Lower lobe of right lung (tissue), 2 donors: Measurements from ENCODE around the gene HSD11B2. TPM values are rescaled to one million over a fixed set of nuclear protein-coding genes. Genes with fewer than 3 reads are reported as not detected.

ENCODE experiments used
- ATAC-seq, 2 donors: fragments of 200-7000 bp; cut with Tn5 transposase; one replicate each; pipeline ENCODE4 v1.9.1; 2020 to 2022; ENCODE audit warnings: mild to moderate bottlenecking in 2 of 2, moderate library complexity in 2 of 2
- DNase-seq: peaks from one replicate; pipeline ENCODE4 v3.0.0-alpha.2; 2020
- H3K27ac ChIP-seq: fragments of 200-600 bp; one replicate; pipeline ENCODE4 v1.8.0; 2022
- H3K27me3 ChIP-seq: fragments of 200-600 bp; one replicate; pipeline ENCODE4 v1.8.0; 2022; ENCODE audit warnings: low read depth
- H3K36me3 ChIP-seq: fragments of 200-600 bp; one replicate; pipeline ENCODE4 v1.8.0; 2022; ENCODE audit warnings: mild to moderate bottlenecking
- H3K4me1 ChIP-seq: fragments of 200-600 bp; one replicate; pipeline ENCODE4 v1.8.0; 2022
- H3K4me3 ChIP-seq: fragments of 200-600 bp; one replicate; pipeline ENCODE4 v1.8.0; 2022; ENCODE audit warnings: mild to moderate bottlenecking
- H3K9me3 ChIP-seq: fragments of 200-600 bp; one replicate; pipeline ENCODE4 v1.8.0; 2022
- CTCF ChIP-seq: fragments of 200-600 bp; IDR thresholded peaks from one replicate; pipeline ENCODE4 v1.8.0; 2022; ENCODE audit warnings: antibody characterized with exemption, mild to moderate bottlenecking
- intact Hi-C: fragments of 100-400 bp; cut with DNase I; formaldehyde crosslinking; loops from one replicate; pipeline ENCODE4 v1.11.0; 2022
- total RNA-seq: library from RNA; stranded (reverse); fragmentation: NEBNext Ultra II Directional; extraction: Animal tissue kit (Norgen Biotek cat#: 25700); gene quantifications from one replicate; pipeline ENCODE4 v1.2.1, GENCODE V29; 2021
- donor health status: DM: no; HTN: yes; CAD: no; lungs with severe emphysema.

Gene HSD11B2
- total RNA-seq, 1 donor from 2014 or later, result 2.9 TPM

GRCh38 chr16:67394155-67395104 is 36.5 kb upstream of the HSD11B2 start:
- H3K9me3 ChIP-seq, result no peaks in the 10 kb centered on the region
- intact Hi-C loops, result no loop called here
- H3K4me3 ChIP-seq, result peak overlapping the region; percentile 58
- peaks cover 82% of the 10 kb centered on the region for H3K4me1 ChIP-seq
- peak; percentile 61 for DNase-seq
- no peaks in the 10 kb centered on the region for H3K36me3 ChIP-seq
- H3K27me3 ChIP-seq, result peaks cover 7% of the 10 kb centered on the region
- ATAC-seq, result no peak
- H3K27ac ChIP-seq, result peak overlapping the region; percentile 76
- TF ChIP-seq CTCF, result no peak

GRCh38 chr16:67395105-67395457 is 35.8 kb upstream of the HSD11B2 start:
- Histone ChIP-seq H3K9me3 (no peaks in the 10 kb centered on the region), H3K4me1 (peaks cover 81% of the 10 kb centered on the region), H3K36me3 (no peaks in the 10 kb centered on the region), H3K4me3 (peak overlapping the region; percentile 58), H3K27me3 (peaks cover 7% of the 10 kb centered on the region), H3K27ac (peak overlapping the region; percentile 76)
- intact Hi-C loops, result no loop called here
- ATAC-seq, result no peak
- no peak for DNase-seq
- no peak for TF ChIP-seq CTCF

GRCh38 chr16:67395458-67396158 is 35.3 kb upstream of the HSD11B2 start:
- DNase-seq (no peak), ATAC-seq (no peak)
- intact Hi-C loops, result no loop called here
- Histone ChIP-seq H3K36me3 (no peaks in the 10 kb centered on the region), H3K4me1 (peaks cover 77% of the 10 kb centered on the region), H3K27ac (peak overlapping the region; percentile 76), H3K4me3 (no peak overlapping the region), H3K27me3 (peaks cover 7% of the 10 kb centered on the region), H3K9me3 (no peaks in the 10 kb centered on the region)
- TF ChIP-seq CTCF, result no peak

- H3K27me3 ChIP-seq, result peaks cover 7% of the 10 kb centered on the region
- H3K4me3 ChIP-seq, result no peak overlapping the region
- ATAC-seq, result peak; percentile 49 to 64
- peak; percentile 84 for DNase-seq
- H3K4me1 ChIP-seq, result peaks cover 69% of the 10 kb centered on the region
- no peak for TF ChIP-seq CTCF
- H3K9me3 ChIP-seq, result no peaks in the 10 kb centered on the region
- peak overlapping the region; percentile 76 for H3K27ac ChIP-seq
- intact Hi-C loops, result no loop called here
- no peaks in the 10 kb centered on the region for H3K36me3 ChIP-seq
Observed at GRCh38 chr16:67396159-67397035, 34.5 kb upstream of the HSD11B2 start.
